PFSK-1 (cell line): ENCODE data around the gene GPR26.

Source experiments
- POLR2AphosphoS5 ChIP-seq: IDR thresholded peaks from 2 replicates; pipeline ENCODE4 v1.6.1; 2012; ENCODE audit warnings: low read depth, mild to moderate bottlenecking, control low read depth, low read length, moderate library complexity
- REST ChIP-seq, 2 experiments: IDR thresholded peaks; 2 replicates each; pipeline versions ENCODE4 v1.6.1 to v1.8.0; 2011 to 2012; ENCODE audit warnings: low read depth in 2 of 2, low read length in 2 of 2, control low read depth in 1 of 2, inconsistent platforms in 1 of 2, mild to moderate bottlenecking in 1 of 2, moderate library complexity in 1 of 2; ENCODE audit not compliant: insufficient read depth in 1 of 2
- SIN3A ChIP-seq: IDR thresholded peaks from 2 replicates; pipeline ENCODE4 v1.6.1; 2012; ENCODE audit warnings: mild to moderate bottlenecking, low read length, moderate library complexity, borderline replicate concordance; ENCODE audit not compliant: insufficient read depth
- TAF1 ChIP-seq: IDR thresholded peaks from 2 replicates; pipeline ENCODE4 v1.6.1; 2012; ENCODE audit warnings: low read length, control low read depth, borderline replicate concordance; ENCODE audit not compliant: insufficient read depth

GRCh38 chr10:123645016-123645415, 21.1 kb upstream of the GPR26 start:
- TF ChIP-seq POLR2AphosphoS5 = no peak
- no peak for TF ChIP-seq REST (IDR thresholded peaks at IDR 0.05; ENCODE audit: insufficient read depth in 1 of 2, low read depth in 2 of 2, low read length in 2 of 2)
- TF ChIP-seq SIN3A = no peak
- no peak for TF ChIP-seq TAF1
